HEK293T (cell line): ENCODE results near the gene GCA.

ENCODE experiments used
- CTCF ChIA-PET: fragments of 350-600 bp; formaldehyde crosslinking; extraction: SDS; loops from one replicate; lab custom pipeline; 2021; ENCODE audit warnings: antibody characterized with exemption, inconsistent platforms; lab: Yijun Ruan, JAX
- POLR2A ChIA-PET: fragments of 350-600 bp; formaldehyde crosslinking; extraction: SDS; loops from one replicate; lab custom pipeline; 2020; ENCODE audit warnings: antibody characterized with exemption, inconsistent platforms; lab: Yijun Ruan, JAX
- DNase-seq: peaks from one replicate; pipeline ENCODE4 v3.0.0; 2012; ENCODE audit warnings: mixed read lengths; ENCODE audit errors: extremely low spot score
- ARNT ChIP-seq: fragments of 450-650 bp; IDR thresholded peaks from 2 replicates; pipeline ENCODE4 v1.6.1; 2017; ENCODE audit warnings: mild to moderate bottlenecking
- BHLHE40 ChIP-seq: fragments of 450-650 bp; IDR thresholded peaks from 2 replicates; pipeline ENCODE4 v1.6.1; 2016; ENCODE audit warnings: mild to moderate bottlenecking, moderate library complexity, borderline replicate concordance
- CTBP1 ChIP-seq: fragments of 450-650 bp; IDR thresholded peaks from 2 replicates; pipeline ENCODE4 v1.6.1; 2016; ENCODE audit warnings: borderline replicate concordance
- ELF4 ChIP-seq: fragments of 450-650 bp; IDR thresholded peaks from 2 replicates; pipeline ENCODE4 v1.6.1; 2017; ENCODE audit warnings: antibody characterized with exemption
- FOXA1 ChIP-seq: fragments of 450-650 bp; IDR thresholded peaks from 2 replicates; pipeline ENCODE4 v1.6.1; 2016; ENCODE audit warnings: mild to moderate bottlenecking
- FOXK2 ChIP-seq: fragments of 450-650 bp; IDR thresholded peaks from 2 replicates; pipeline ENCODE4 v1.6.1; 2016; ENCODE audit warnings: mild to moderate bottlenecking
- FOXM1 ChIP-seq: fragments of 450-650 bp; IDR thresholded peaks from 2 replicates; pipeline ENCODE4 v1.6.1; 2017; ENCODE audit warnings: mild to moderate bottlenecking, borderline replicate concordance
- HDGF ChIP-seq: fragments of 450-650 bp; IDR thresholded peaks from 2 replicates; pipeline ENCODE4 v1.6.1; 2017; ENCODE audit warnings: antibody characterized with exemption, borderline replicate concordance
- L3MBTL2 ChIP-seq: fragments of 450-650 bp; conservative IDR thresholded peaks from 2 replicates; pipeline ENCODE4 v1.6.1; 2016; ENCODE audit warnings: mild to moderate bottlenecking
- LEF1 ChIP-seq: fragments of 450-650 bp; IDR thresholded peaks from 2 replicates; pipeline ENCODE4 v1.6.1; 2017; ENCODE audit warnings: mild to moderate bottlenecking, borderline replicate concordance
- NFRKB ChIP-seq: fragments of 450-650 bp; IDR thresholded peaks from 2 replicates; pipeline ENCODE4 v1.6.1; 2016; ENCODE audit warnings: mild to moderate bottlenecking, moderate library complexity
- SP1 ChIP-seq: fragments of 450-650 bp; IDR thresholded peaks from 2 replicates; pipeline ENCODE4 v1.6.1; 2017
- SUZ12 ChIP-seq: fragments of 450-650 bp; IDR thresholded peaks from 2 replicates; pipeline ENCODE4 v1.6.1; 2016; ENCODE audit warnings: mild to moderate bottlenecking
- TARDBP ChIP-seq: fragments of 450-650 bp; IDR thresholded peaks from 2 replicates; pipeline ENCODE4 v1.6.1; 2016
- ZNF384 ChIP-seq: fragments of 450-650 bp; IDR thresholded peaks from 2 replicates; pipeline ENCODE4 v1.6.1; 2016
- TF ChIP-seq, protein P1 (sequence below): fragments of 450-650 bp; IDR thresholded peaks from 2 replicates; pipeline ENCODE4 v1.6.1; 2016

GCA gene

DNA sequence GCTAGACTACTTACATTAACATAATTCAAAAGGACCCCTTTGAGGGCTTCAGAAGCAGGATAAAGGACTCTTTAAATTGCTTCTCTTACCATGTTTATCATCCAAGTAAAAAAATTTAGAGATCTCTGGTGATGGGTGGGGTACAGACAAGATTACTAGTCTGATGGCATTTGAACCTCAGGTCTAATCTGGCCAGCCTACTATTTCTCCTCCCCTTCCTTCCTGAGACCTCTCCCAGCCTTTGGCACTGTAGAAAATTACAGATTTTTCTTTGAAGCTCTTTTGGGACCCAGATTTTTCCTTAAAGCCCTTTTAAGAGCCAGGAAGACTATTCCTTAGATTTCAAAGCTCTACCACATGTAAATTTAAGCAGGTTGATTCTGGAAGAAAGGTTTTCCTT, 28.9 kb downstream of the GCA start:
- ChIA-PET CTCF (no interaction called here), POLR2A (no interaction called here)
- no peak for TF ChIP-seq LEF1
- TF ChIP-seq L3MBTL2 = no peak
- TF ChIP-seq, protein P1, sequence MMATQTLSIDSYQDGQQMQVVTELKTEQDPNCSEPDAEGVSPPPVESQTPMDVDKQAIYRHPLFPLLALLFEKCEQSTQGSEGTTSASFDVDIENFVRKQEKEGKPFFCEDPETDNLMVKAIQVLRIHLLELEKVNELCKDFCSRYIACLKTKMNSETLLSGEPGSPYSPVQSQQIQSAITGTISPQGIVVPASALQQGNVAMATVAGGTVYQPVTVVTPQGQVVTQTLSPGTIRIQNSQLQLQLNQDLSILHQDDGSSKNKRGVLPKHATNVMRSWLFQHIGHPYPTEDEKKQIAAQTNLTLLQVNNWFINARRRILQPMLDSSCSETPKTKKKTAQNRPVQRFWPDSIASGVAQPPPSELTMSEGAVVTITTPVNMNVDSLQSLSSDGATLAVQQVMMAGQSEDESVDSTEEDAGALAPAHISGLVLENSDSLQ = no peak
- no peak for TF ChIP-seq NFRKB
- no peak for TF ChIP-seq ELF4
- no peak for TF ChIP-seq FOXM1
- no peak for TF ChIP-seq ARNT
- no peak for TF ChIP-seq SP1
- TF ChIP-seq HDGF = no peak
- no peak for TF ChIP-seq TARDBP
- no peak for TF ChIP-seq FOXA1
- TF ChIP-seq SUZ12 = no peak
- TF ChIP-seq CTBP1 = no peak
- DNase-seq = no peak

DNA sequence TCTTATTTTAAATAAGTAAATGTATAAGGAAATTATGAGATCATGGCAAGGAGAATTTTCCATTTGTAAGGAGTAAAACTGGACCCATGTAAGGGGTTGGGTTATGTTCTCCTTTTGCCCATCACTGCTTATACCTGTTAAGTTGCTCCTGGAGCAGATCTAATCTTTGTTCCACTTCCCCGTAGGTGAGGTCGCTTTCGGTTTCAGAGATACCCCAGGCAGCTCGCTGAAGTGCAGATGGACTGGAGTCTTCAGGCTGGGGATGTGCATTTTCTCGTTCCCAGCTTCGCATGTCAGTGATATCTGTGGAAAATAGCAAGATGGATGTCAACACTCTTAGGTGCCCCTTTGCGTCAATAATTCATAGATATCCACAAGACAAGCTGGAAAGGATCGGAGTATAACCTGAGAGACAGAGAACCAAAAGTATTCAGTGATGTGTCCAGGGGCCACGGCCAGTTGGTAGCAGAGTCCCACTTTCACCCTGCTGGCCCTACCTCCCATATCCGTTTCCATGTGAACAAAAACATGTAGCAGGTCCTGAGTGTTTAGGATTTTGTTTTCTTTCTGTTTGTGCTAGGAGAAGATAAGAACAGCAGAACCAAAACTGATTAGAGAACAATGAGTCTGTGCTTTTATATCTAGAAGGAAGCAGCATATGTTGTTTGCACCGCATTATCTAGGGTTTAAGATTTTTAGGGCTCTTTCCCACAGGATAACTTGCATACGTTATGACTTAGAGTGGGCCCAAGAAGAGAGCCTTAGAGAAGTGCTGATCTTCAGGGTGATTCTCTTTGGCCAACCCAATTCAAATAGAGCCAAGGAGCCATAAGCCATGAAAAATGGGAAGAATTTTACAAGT, 36.0 kb downstream of the GCA start:
- TF ChIP-seq, protein P1 = no peak
- TF ChIP-seq BHLHE40 (no peak), CTBP1 (no peak), L3MBTL2 (no peak), ELF4 (no peak), ZNF384 (no peak), FOXM1 (no peak), NFRKB (no peak), ARNT (no peak)
- ChIA-PET POLR2A (no interaction called here), CTCF (no interaction called here)
- no peak for DNase-seq

DNA sequence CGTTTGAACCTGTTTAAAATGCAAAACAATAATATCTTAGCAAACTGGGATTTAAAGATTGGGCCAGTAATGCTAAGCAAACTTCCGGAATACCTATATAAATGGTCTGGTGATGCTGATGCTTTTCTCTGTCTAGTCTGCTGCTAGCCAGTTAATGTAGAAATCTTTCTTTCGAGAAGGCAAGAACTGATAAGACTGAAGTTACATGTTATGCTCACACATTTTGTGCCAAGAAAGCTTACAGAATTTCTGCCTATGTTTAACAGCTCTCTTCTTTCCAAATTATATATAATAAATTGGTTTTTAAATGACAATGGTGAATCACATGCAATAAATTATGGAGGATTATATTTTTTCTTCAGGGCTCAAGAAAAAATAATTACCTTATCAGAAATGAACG, 37.9 kb downstream of the GCA start:
- TF ChIP-seq NFRKB (no peak), FOXK2 (no peak), BHLHE40 (no peak), SUZ12 (no peak), ARNT (no peak), FOXM1 (no peak), HDGF (no peak), FOXA1 (no peak), L3MBTL2 (no peak), TARDBP (no peak), CTBP1 (no peak), ELF4 (no peak), LEF1 (no peak)
- TF ChIP-seq, protein P1 = no peak
- ChIA-PET CTCF (no interaction called here), POLR2A (no interaction called here)
- DNase-seq = no peak

DNA sequence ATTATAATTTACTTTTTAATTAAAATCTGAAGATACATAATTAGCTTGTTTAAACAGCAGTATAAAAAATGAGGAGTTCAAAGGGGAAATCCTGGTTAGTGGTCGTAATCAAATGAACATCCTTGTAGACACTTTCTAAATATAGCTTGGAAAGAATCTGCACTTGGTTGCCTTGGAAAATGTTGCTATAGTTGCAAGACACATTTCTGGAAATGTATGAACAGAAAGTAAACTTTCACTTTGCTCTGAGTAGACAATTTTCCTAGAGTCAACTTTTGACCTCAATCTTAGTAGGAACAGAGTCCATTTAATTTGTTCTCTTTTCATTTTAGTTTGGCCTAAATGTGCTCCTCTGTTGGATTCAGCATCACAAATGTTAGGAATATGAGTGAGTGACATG, 38.3 kb downstream of the GCA start:
- TF ChIP-seq CTBP1 = no peak
- TF ChIP-seq FOXK2 = no peak
- TF ChIP-seq ARNT = no peak
- no peak for TF ChIP-seq ZNF384
- no peak for TF ChIP-seq HDGF
- TF ChIP-seq ELF4 = no peak
- TF ChIP-seq SUZ12 = no peak
- no peak for TF ChIP-seq NFRKB
- ChIA-PET CTCF (no interaction called here), POLR2A (no interaction called here)
- DNase-seq = no peak

DNA sequence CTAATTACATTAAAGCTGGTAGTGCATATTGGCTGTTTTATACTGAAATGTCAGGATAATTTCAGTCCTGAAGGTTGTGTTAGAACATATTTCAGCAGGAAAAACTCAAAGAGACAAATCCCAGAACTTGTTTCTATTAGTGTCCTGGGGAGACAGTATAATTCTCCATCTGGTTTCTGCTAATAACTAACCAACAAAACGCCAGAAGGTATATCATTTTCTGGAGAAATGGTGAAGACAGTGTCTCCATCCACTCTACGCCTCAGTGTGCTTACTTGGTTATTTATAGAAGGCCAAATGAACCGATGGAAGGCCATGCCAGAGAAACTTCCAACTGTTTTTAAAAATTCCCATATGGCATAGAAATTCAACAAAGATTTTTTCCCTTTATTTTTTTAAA, 41.6 kb downstream of the GCA start:
- CTCF ChIA-PET = no interaction called here
- TF ChIP-seq SUZ12 (no peak), ELF4 (no peak), LEF1 (no peak), ARNT (no peak), L3MBTL2 (no peak), SP1 (no peak), TARDBP (no peak), BHLHE40 (no peak), ZNF384 (no peak), FOXK2 (no peak), HDGF (no peak)
- TF ChIP-seq, protein P1 = no peak
- POLR2A ChIA-PET = no interaction called here
- no peak for DNase-seq

DNA sequence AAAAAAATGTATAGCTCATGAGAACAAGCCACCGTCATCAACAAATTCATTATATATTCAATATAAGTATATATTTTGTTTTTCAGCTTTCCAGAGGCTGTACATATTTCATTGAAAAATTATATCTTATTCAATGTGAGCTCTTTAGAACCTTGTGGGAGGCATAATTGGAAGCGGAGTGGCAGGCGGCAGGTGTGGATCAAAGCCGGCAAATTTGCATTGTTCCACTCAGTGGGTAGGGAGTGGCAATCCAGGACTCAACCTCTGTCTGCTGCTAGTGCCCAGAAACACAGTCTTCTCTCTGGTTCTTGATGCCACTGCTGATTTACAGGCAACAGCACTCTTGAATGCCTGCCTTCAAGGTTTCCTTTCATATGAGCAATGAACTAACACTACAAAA, 46.9 kb downstream of the GCA start:
- CTCF ChIA-PET = no interaction called here
- POLR2A ChIA-PET = no interaction called here
- no peak for TF ChIP-seq ELF4
- TF ChIP-seq BHLHE40 = no peak
- TF ChIP-seq, protein P1 = no peak
- no peak for TF ChIP-seq ARNT
- TF ChIP-seq FOXA1 = no peak
- no peak for TF ChIP-seq SUZ12
- no peak for TF ChIP-seq FOXM1
- no peak for TF ChIP-seq CTBP1
- TF ChIP-seq L3MBTL2 = no peak
- no peak for TF ChIP-seq HDGF
- TF ChIP-seq FOXK2 = no peak
- no peak for TF ChIP-seq ZNF384
- DNase-seq = no peak
